Esophagus squamous epithelium (tissue), 5 donors: ENCODE data around the gene TMEM252. TPM values are rescaled to one million over a fixed set of nuclear protein-coding genes. Genes with fewer than 3 reads are reported as not detected.
A peak's percentile ranks its signal among the peaks of the same experiment; 100 is the strongest.

Experiments
- DNase-seq: peaks from one replicate; lab custom pipeline; 2025; lab: John Stamatoyannopoulos, UW
- H3K27ac ChIP-seq, 4 donors: fragments of 200-600 bp; sonication (generic); one replicate each; pipeline ENCODE4 v1.5.1; 2016 to 2019; ENCODE audit warnings: mild to moderate bottlenecking in 1 of 4
- H3K27me3 ChIP-seq, 4 donors: fragments of 200-600 bp; sonication (generic); 1 replicate in 3 of 4; 2 replicates in 1 of 4; pipeline versions ENCODE4 v1.5.1 to v1.6.0; 2017 to 2021; ENCODE audit warnings: antibody characterized with exemption in 1 of 4
- H3K36me3 ChIP-seq, 3 donors: fragments of 200-600 bp; sonication (generic); one replicate each; pipeline ENCODE4 v1.5.1; 2016 to 2019
- H3K4me1 ChIP-seq, 3 donors: fragments of 200-600 bp; sonication (generic); one replicate each; pipeline ENCODE4 v1.5.1; 2017 to 2019
- H3K4me3 ChIP-seq, 4 donors: fragments of 200-600 bp; sonication (generic); 1 replicate in 3 of 4; 2 replicates in 1 of 4; pipeline ENCODE4 v1.5.1; 2016 to 2019; ENCODE audit warnings: mild to moderate bottlenecking in 2 of 4, moderate library complexity in 1 of 4
- H3K9me3 ChIP-seq, 3 donors: fragments of 200-600 bp; sonication (generic); one replicate each; pipeline ENCODE4 v1.5.1; 2016 to 2019
- CTCF ChIP-seq, 6 experiments: fragments of 450-650 bp in 4 of 6; fragments of 200-600 bp in 2 of 6; sonication (generic) in 2 of 6; IDR thresholded peaks; one replicate each; pipeline ENCODE4 v1.5.1; 2016 to 2019; ENCODE audit warnings: antibody characterized with exemption in 6 of 6, mild to moderate bottlenecking in 4 of 6, moderate library complexity in 4 of 6
- POLR2A ChIP-seq, 4 donors: fragments of 450-650 bp; IDR thresholded peaks; one replicate each; pipeline ENCODE4 v1.6.1; 2017; ENCODE audit warnings: antibody characterized with exemption in 4 of 4, mild to moderate bottlenecking in 4 of 4, moderate library complexity in 3 of 4
- whole genome bisulfite sequencing, 2 donors: methylation state at CpG; one replicate each; pipeline ENCODE4 v1.1.5; 2018; 5-methylcytosine and 5-hydroxymethylcytosine counted together
- intact Hi-C: fragments of 100-400 bp; cut with DNase I; formaldehyde crosslinking; loops from one replicate; pipeline ENCODE4 v1.15.0; 2022
- total RNA-seq, 4 donors: library from RNA; depleted of rRNA; stranded (reverse); fragments of >200 nt; gene quantifications; one replicate each; pipeline ENCODE4 v1.1.0, GENCODE V29; 2016
- donor health status: DM: yes; HTN: yes; CAD: no.

The TMEM252 gene
- total RNA-seq, 4 donors from 2014 or later = not detected

GRCh38 chr9:68532131-68532530 lies 8.6 kb downstream of the TMEM252 start:
- WGBS, 2 donors = 71 to 76% methylated on average over 4 of the region's 4 CpGs
- H3K27me3 ChIP-seq = no peaks in the 10 kb centered on the region
- no peak for DNase-seq
- H3K9me3 ChIP-seq = no peaks in the 10 kb centered on the region
- peaks cover 0 to 28% (median 4%) of the 10 kb centered on the region in 3 donors for H3K4me1 ChIP-seq
- peaks cover 0 to 13% (median 0%) of the 10 kb centered on the region in 3 donors for H3K36me3 ChIP-seq
- intact Hi-C loops = no loop called here
- H3K4me3 ChIP-seq = no peak overlapping the region
- H3K27ac ChIP-seq = peak overlapping the region in 3 of 4 donors; percentile 41 to 69 (median 45)
- TF ChIP-seq POLR2A (IDR thresholded peaks at IDR 0.05) (no peak), CTCF (IDR thresholded peaks at IDR 0.05) (no peak)

- no peak overlapping the region for H3K4me3 ChIP-seq
- H3K9me3 ChIP-seq = no peaks in the 10 kb centered on the region
- no peak for DNase-seq
- peaks cover 0 to 28% (median 4%) of the 10 kb centered on the region in 3 donors for H3K4me1 ChIP-seq
- H3K36me3 ChIP-seq = peaks cover 0 to 13% (median 0%) of the 10 kb centered on the region in 3 donors
- H3K27me3 ChIP-seq = no peaks in the 10 kb centered on the region
- 42 to 49% methylated on average over 7 of the region's 7 CpGs for WGBS, 2 donors
- intact Hi-C loops = no loop called here
- peak overlapping the region in 3 of 4 donors; percentile 34 to 70 (median 41) for H3K27ac ChIP-seq
- TF ChIP-seq POLR2A (IDR thresholded peaks at IDR 0.05) (no peak), CTCF (IDR thresholded peaks at IDR 0.05) (no peak)
Observed at GRCh38 chr9:68530618-68531017, 10.1 kb downstream of the TMEM252 start.

DNA sequence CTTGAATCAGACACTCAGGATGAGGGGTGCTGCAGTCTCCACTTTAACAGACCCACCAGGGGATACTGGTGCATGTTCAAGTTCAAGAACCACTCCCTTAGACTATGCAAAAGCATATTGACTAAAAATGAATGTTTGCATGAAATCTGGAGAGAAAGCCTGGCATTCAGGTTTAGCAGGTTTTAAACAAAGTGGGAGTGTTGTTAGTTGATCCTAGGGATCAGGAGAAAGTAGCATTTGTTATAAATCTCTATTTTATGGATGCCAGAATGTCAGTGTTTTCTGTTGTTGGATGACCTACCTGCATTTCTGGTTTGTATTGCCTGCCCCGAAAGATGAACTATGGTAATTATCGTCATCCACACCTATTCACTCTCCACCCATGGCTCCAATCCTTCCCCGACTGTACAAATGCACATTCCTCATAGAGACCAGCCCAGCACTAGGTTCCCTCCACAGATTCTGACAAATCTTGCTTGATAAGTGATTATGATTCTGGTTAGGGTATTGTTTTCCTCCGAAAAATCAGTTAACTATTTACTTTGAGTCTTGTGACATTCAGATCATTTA lies 17.2 kb downstream of the TMEM252 start:
- intact Hi-C loops = no loop called here
- WGBS, 2 donors = 25 to 48% methylated on average over 4 of the region's 4 CpGs
- Histone ChIP-seq H3K9me3 (no peaks in the 10 kb centered on the region), H3K4me1 (peaks cover 0 to 41% (median 8%) of the 10 kb centered on the region in 3 donors), H3K27me3 (no peaks in the 10 kb centered on the region), H3K27ac (peak overlapping the region in 3 of 4 donors; percentile 49 to 62 (median 58)), H3K36me3 (no peaks in the 10 kb centered on the region), H3K4me3 (no peak overlapping the region)
- TF ChIP-seq CTCF (IDR thresholded peaks at IDR 0.05) (no peak), POLR2A (IDR thresholded peaks at IDR 0.05) (no peak)
- no peak for DNase-seq

DNA sequence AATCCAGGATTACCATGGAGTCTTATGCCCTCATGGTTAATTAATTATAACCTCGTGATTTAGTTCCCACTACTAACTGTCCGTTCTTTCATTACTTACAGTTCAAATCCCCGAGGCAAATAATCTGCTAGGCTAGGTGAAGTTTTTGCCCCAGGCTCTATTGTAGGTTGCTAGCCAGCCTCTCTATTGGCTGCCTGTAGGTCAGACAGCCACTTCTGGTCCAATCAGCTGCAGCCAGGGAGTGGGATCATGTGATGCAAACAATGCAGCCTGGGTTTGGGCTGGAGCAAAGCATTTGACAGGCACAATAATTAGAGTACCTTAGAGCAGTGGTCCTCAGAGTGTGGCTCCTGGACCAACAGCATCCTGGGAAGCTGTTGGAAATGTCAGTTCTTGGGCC lies 17.7 kb downstream of the TMEM252 start:
- no peak overlapping the region for H3K4me3 ChIP-seq
- peaks cover 0 to 36% (median 8%) of the 10 kb centered on the region in 3 donors for H3K4me1 ChIP-seq
- H3K9me3 ChIP-seq = no peaks in the 10 kb centered on the region
- no peak for DNase-seq
- TF ChIP-seq CTCF (IDR thresholded peaks at IDR 0.05) (no peak), POLR2A (IDR thresholded peaks at IDR 0.05) (no peak)
- WGBS, 2 donors = 37 to 41% methylated on average over 3 of the region's 3 CpGs
- H3K27me3 ChIP-seq = no peaks in the 10 kb centered on the region
- no peaks in the 10 kb centered on the region for H3K36me3 ChIP-seq
- intact Hi-C loops = no loop called here
- H3K27ac ChIP-seq = peak overlapping the region in 3 of 4 donors; percentile 49 to 62 (median 58)

GRCh38 chr9:68522131-68522530 lies 18.6 kb downstream of the TMEM252 start:
- DNase-seq = no peak
- intact Hi-C loops = no loop called here
- Histone ChIP-seq H3K4me3 (no peak overlapping the region), H3K4me1 (peaks cover 0 to 36% (median 8%) of the 10 kb centered on the region in 3 donors), H3K9me3 (no peaks in the 10 kb centered on the region), H3K27ac (peak overlapping the region in 2 of 4 donors; percentile 58 to 62), H3K27me3 (no peaks in the 10 kb centered on the region), H3K36me3 (no peaks in the 10 kb centered on the region)
- 48% methylated on average over 4 of the region's 4 CpGs for WGBS, 2 donors
- TF ChIP-seq POLR2A (IDR thresholded peaks at IDR 0.05) (no peak), CTCF (IDR thresholded peaks at IDR 0.05) (no peak)
